NCI-H2107 treated with DMSO at 0.1 percent for 48 hours (cell line): ENCODE data around the gene FBRSL1.

Experiments used
- DNase-seq: peaks from one replicate; lab custom pipeline; 2025; ENCODE audit not compliant: unreplicated experiment; lab: John Stamatoyannopoulos, UW

The FBRSL1 gene

GRCh38 chr12:132483208-132483607 is 6.7 kb upstream of the FBRSL1 start:
- no peak for DNase-seq

GRCh38 chr12:132483612-132484011 is 6.3 kb upstream of the FBRSL1 start:
- no peak for DNase-seq

GRCh38 chr12:132484183-132484890 is 5.6 kb upstream of the FBRSL1 start:
- DNase-seq: peak; percentile 46

- peak; percentile 46 for DNase-seq
Observed at GRCh38 chr12:132484891-132485441, 5.0 kb upstream of the FBRSL1 start.

- no peak for DNase-seq
Observed at GRCh38 chr12:132485619-132486018, 4.3 kb upstream of the FBRSL1 start.

- DNase-seq: no peak
Observed at GRCh38 chr12:132486168-132486567, 3.8 kb upstream of the FBRSL1 start.

GRCh38 chr12:132486576-132486975 is 3.4 kb upstream of the FBRSL1 start:
- DNase-seq: no peak

- DNase-seq: peak; percentile 92
Observed at GRCh38 chr12:132487311-132487741, 2.6 kb upstream of the FBRSL1 start.

- no peak for DNase-seq
Observed at GRCh38 chr12:132488127-132489077, 1.5 kb upstream of the FBRSL1 start.

GRCh38 chr12:132489078-132489601 is 811 bp upstream of the FBRSL1 start:
- DNase-seq: no peak

- DNase-seq: no peak
Observed at GRCh38 chr12:132490422-132491137, 629 bp downstream of the FBRSL1 start.

- no peak for DNase-seq
Observed at GRCh38 chr12:132491138-132491663, 1.2 kb downstream of the FBRSL1 start.

GRCh38 chr12:132491761-132492378 is 1.9 kb downstream of the FBRSL1 start:
- DNase-seq: no peak

GRCh38 chr12:132492522-132492921 is 2.6 kb downstream of the FBRSL1 start:
- DNase-seq: no peak

GRCh38 chr12:132492951-132493350 is 3.0 kb downstream of the FBRSL1 start:
- no peak for DNase-seq

- no peak for DNase-seq
Observed at GRCh38 chr12:132493482-132494178, 3.7 kb downstream of the FBRSL1 start.

- DNase-seq: no peak
Observed at GRCh38 chr12:132494294-132495164, 4.6 kb downstream of the FBRSL1 start.

- DNase-seq: no peak
Observed at GRCh38 chr12:132495165-132495544, 5.2 kb downstream of the FBRSL1 start.
